AG08396 (cell line): ENCODE results near the gene SBF2.
A peak's percentile ranks its signal among the peaks of the same experiment; 100 is the strongest.

Experiments
- DNase-seq: peaks from one replicate; pipeline ENCODE4 v3.0.0; 2012; ENCODE audit warnings: low spot score, mixed read lengths

The SBF2 gene

GRCh38 chr11:10293423-10294289 is at the start of gene SBF2:
SBF2 (minus strand) TSS chr11:10294219; CDS start chr11:10294069, 150 bp downstream.
- DNase-seq = peak; percentile 90

GRCh38 chr11:10338287-10338686 is 44.3 kb upstream of the SBF2 start:
- no peak for DNase-seq

- DNase-seq = no peak
Measured at GRCh38 chr11:10333490-10333889, 39.5 kb upstream of the SBF2 start.

GRCh38 chr11:10331548-10332289 is 37.7 kb upstream of the SBF2 start:
- DNase-seq = no peak

- DNase-seq = no peak
Measured at GRCh38 chr11:10329935-10330334, 35.9 kb upstream of the SBF2 start.

GRCh38 chr11:10329356-10329755 is 35.3 kb upstream of the SBF2 start:
- DNase-seq = no peak

GRCh38 chr11:10328314-10329098 is 34.5 kb upstream of the SBF2 start:
- DNase-seq = no peak

- no peak for DNase-seq
Measured at GRCh38 chr11:10327254-10327653, 33.2 kb upstream of the SBF2 start.

- no peak for DNase-seq
Measured at GRCh38 chr11:10326012-10326964, 32.3 kb upstream of the SBF2 start.

GRCh38 chr11:10325277-10326011 is 31.4 kb upstream of the SBF2 start:
- no peak for DNase-seq

GRCh38 chr11:10324474-10324873 is 30.5 kb upstream of the SBF2 start:
- DNase-seq = no peak

GRCh38 chr11:10323793-10324170 is 29.8 kb upstream of the SBF2 start:
- no peak for DNase-seq

GRCh38 chr11:10322830-10323792 is 29.1 kb upstream of the SBF2 start:
- DNase-seq = peak; percentile 53

GRCh38 chr11:10322401-10322800 is 28.4 kb upstream of the SBF2 start:
- no peak for DNase-seq

GRCh38 chr11:10320736-10321465 is 26.9 kb upstream of the SBF2 start:
- DNase-seq = no peak

- DNase-seq = no peak
Measured at GRCh38 chr11:10319702-10320558, 25.9 kb upstream of the SBF2 start.

- no peak for DNase-seq
Measured at GRCh38 chr11:10318527-10318802, 24.4 kb upstream of the SBF2 start.
